Smooth muscle cell (in vitro differentiated cells): Measurements from ENCODE around the gene WTIP. TPM values are rescaled to one million over a fixed set of nuclear protein-coding genes. Genes with fewer than 3 reads are reported as not detected.

Source experiments
- DNase-seq: peaks from one replicate; lab custom pipeline; 2025; ENCODE audit not compliant: unreplicated experiment; lab: John Stamatoyannopoulos, UW
- H2AFZ ChIP-seq: fragments of 200-600 bp; sonication (generic); 2 replicates; pipeline ENCODE4 v1.6.0; 2016; ENCODE audit warnings: antibody characterized with exemption, low read depth, mild to moderate bottlenecking
- H3F3A ChIP-seq: fragments of 200-600 bp; sonication (generic); 2 replicates; pipeline ENCODE4 v1.6.0; 2017; ENCODE audit warnings: antibody characterized with exemption, low read depth
- H3K27ac ChIP-seq: fragments of 200-600 bp; sonication (generic); 2 replicates; pipeline ENCODE4 v1.5.1; 2016; ENCODE audit warnings: low read depth, mild to moderate bottlenecking
- H3K27me3 ChIP-seq: fragments of 200-600 bp; sonication (generic); 2 replicates; pipeline ENCODE4 v1.6.1; 2016; ENCODE audit warnings: low read depth, mild to moderate bottlenecking
- H3K36me3 ChIP-seq: fragments of 200-600 bp; sonication (generic); 2 replicates; pipeline ENCODE4 v1.5.1; 2016; ENCODE audit warnings: low read depth
- H3K4me1 ChIP-seq: fragments of 200-600 bp; sonication (generic); 2 replicates; pipeline ENCODE4 v1.5.1; 2016; ENCODE audit warnings: low read depth
- H3K4me2 ChIP-seq: fragments of 200-600 bp; sonication (generic); 2 replicates; pipeline ENCODE4 v1.6.0; 2016; ENCODE audit warnings: mild to moderate bottlenecking
- H3K4me3 ChIP-seq: fragments of 200-600 bp; sonication (generic); 2 replicates; pipeline ENCODE4 v1.5.1; 2016; ENCODE audit warnings: mild to moderate bottlenecking
- H3K79me2 ChIP-seq: fragments of 200-600 bp; sonication (generic); 2 replicates; pipeline ENCODE4 v1.6.0; 2016; ENCODE audit warnings: low read depth, mild to moderate bottlenecking
- H3K9ac ChIP-seq: fragments of 200-600 bp; sonication (generic); 2 replicates; pipeline ENCODE4 v1.6.0; 2016; ENCODE audit warnings: low read depth
- H3K9me3 ChIP-seq: fragments of 200-600 bp; sonication (generic); replicated peaks from 2 replicates; pipeline ENCODE4 v1.5.1; 2016; ENCODE audit warnings: low read depth
- H4K20me1 ChIP-seq: fragments of 200-600 bp; sonication (generic); 2 replicates; pipeline ENCODE4 v1.6.0; 2016; ENCODE audit warnings: low read depth
- CTCF ChIP-seq: fragments of 200-600 bp; sonication (generic); IDR thresholded peaks from 2 replicates; pipeline ENCODE4 v1.5.1; 2017; ENCODE audit warnings: borderline replicate concordance, mild to moderate bottlenecking, antibody characterized with exemption; ENCODE audit not compliant: insufficient read depth, poor library complexity, severe bottlenecking
- WGBS: methylation state at CpG from one replicate; pipeline ENCODE4 v1.1.7; 2016; ENCODE audit warnings: low lambda C conversion rate; 5-methylcytosine and 5-hydroxymethylcytosine counted together
- polyA plus RNA-seq: library from polyadenylated mRNA; unstranded; fragments of >200 nt; fragmentation: Nextera tagmentation; extraction: Ambion mirVana; gene quantifications from 2 replicates; pipeline ENCODE4 v1.2.1, GENCODE V29; 2016
- total RNA-seq: library from RNA; depleted of rRNA; stranded (reverse); fragments of >200 nt; gene quantifications from 2 replicates; pipeline ENCODE4 v1.2.3, GENCODE V29; 2014

The WTIP gene
- total and polyA plus RNA-seq, 2 experiments from 2014 or later, result 13.8 to 16.0 TPM

GRCh38 chr19:34525001-34525400 lies 43.4 kb downstream of the WTIP start:
- no peak overlapping the region for H3K4me3 ChIP-seq
- H3K36me3 ChIP-seq, result no peaks in the 10 kb centered on the region
- no peaks in the 10 kb centered on the region for H3K79me2 ChIP-seq
- no peak overlapping the region for H3K9ac ChIP-seq
- no peak overlapping the region for H3K27ac ChIP-seq
- no peak for DNase-seq
- WGBS, result 75% methylated on average over 1 of the region's 1 CpG
- H3K4me1 ChIP-seq, result no peaks in the 10 kb centered on the region
- H3K27me3 ChIP-seq, result no peaks in the 10 kb centered on the region
- TF ChIP-seq CTCF, result no peak
- H3K9me3 ChIP-seq, result no peaks in the 10 kb centered on the region
- H3K4me2 ChIP-seq, result no peak overlapping the region
- no peaks in the 10 kb centered on the region for H4K20me1 ChIP-seq
- no peaks in the 10 kb centered on the region for H3F3A ChIP-seq
- no peak overlapping the region for H2AFZ ChIP-seq

- H3K9me3 ChIP-seq, result no peaks in the 10 kb centered on the region
These were observed 52.6 kb downstream of the WTIP start for GRCh38 chr19:34534206-34534605.

GRCh38 chr19:34539396-34539795 lies 57.8 kb downstream of the WTIP start:
- no peaks in the 10 kb centered on the region for H3K36me3 ChIP-seq
- no peaks in the 10 kb centered on the region for H3K79me2 ChIP-seq
- H3K4me2 ChIP-seq, result no peak overlapping the region
- no peaks in the 10 kb centered on the region for H3F3A ChIP-seq
- H3K9ac ChIP-seq, result no peak overlapping the region
- H3K9me3 ChIP-seq, result no peaks in the 10 kb centered on the region
- H3K27me3 ChIP-seq, result no peaks in the 10 kb centered on the region
- no peak overlapping the region for H2AFZ ChIP-seq
- no peak for DNase-seq
- TF ChIP-seq CTCF, result no peak
- no peaks in the 10 kb centered on the region for H3K4me1 ChIP-seq
- no peak overlapping the region for H3K27ac ChIP-seq
- WGBS, result 74% methylated on average over 2 of the region's 2 CpGs
- H3K4me3 ChIP-seq, result no peak overlapping the region
- H4K20me1 ChIP-seq, result no peaks in the 10 kb centered on the region

More at GRCh38 chr19:34534206-34534605, 52.6 kb downstream of the WTIP start:
- Histone ChIP-seq H3K4me2 (no peak overlapping the region), H3K4me3 (no peak overlapping the region), H3K4me1 (no peaks in the 10 kb centered on the region), H3F3A (no peaks in the 10 kb centered on the region), H4K20me1 (no peaks in the 10 kb centered on the region), H3K9ac (no peak overlapping the region), H3K79me2 (no peaks in the 10 kb centered on the region), H3K27me3 (peaks cover 5% of the 10 kb centered on the region), H2AFZ (no peak overlapping the region), H3K27ac (no peak overlapping the region), H3K36me3 (no peaks in the 10 kb centered on the region)
- TF ChIP-seq CTCF, result no peak
- no peak for DNase-seq

DNA sequence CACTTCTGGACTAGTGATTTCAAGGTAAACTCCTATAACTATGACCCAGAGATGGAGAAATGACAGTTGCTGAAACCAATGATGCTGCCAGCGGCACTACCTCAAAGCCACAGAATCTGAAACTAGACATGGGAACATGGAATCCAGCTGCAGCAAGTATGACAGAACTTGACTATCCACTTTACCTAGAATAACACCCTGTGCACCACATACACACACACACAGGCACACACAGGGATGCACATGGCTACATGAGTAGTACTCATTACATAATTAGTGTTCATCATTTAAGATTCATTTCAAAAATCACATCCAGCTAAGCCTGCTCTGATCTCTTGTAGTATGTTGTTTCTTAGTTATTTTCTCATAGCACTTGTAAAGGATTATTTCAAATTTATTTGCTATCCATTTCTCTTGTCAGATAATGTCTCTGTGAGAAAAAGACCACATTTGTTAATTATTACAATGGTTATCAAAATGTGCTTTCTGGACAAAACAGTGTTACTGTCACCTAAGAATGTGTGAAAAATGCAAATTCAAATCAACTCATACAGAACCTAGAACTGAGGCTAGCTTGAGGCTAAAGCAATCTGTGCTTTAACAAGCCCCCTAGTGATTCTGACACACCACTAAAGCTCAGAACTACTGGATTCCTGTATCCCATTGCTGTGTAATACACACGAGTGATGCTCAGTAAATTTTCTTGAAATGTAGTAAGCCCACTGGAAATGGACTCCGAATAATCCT lies 59.4 kb downstream of the WTIP start:
- no peaks in the 10 kb centered on the region for H3K4me1 ChIP-seq
- H3K79me2 ChIP-seq, result no peaks in the 10 kb centered on the region
- H3K9ac ChIP-seq, result no peak overlapping the region
- no peaks in the 10 kb centered on the region for H4K20me1 ChIP-seq
- no peak overlapping the region for H3K27ac ChIP-seq
- H3K36me3 ChIP-seq, result no peaks in the 10 kb centered on the region
- H3K4me3 ChIP-seq, result no peak overlapping the region
- WGBS, result 71% methylated on average over 3 of the region's 3 CpGs
- no peaks in the 10 kb centered on the region for H3K27me3 ChIP-seq
- no peak for DNase-seq
- H2AFZ ChIP-seq, result no peak overlapping the region
- no peaks in the 10 kb centered on the region for H3K9me3 ChIP-seq
- H3F3A ChIP-seq, result no peaks in the 10 kb centered on the region
- no peak for TF ChIP-seq CTCF
- no peak overlapping the region for H3K4me2 ChIP-seq
